NOMO-1 treated with dmso at 0.1 percent for 144 hours (cell line): Measurements from ENCODE around the gene NLGN1.

Experiments used
- DNase-seq: peaks from one replicate; lab custom pipeline; 2025; ENCODE audit not compliant: unreplicated experiment; lab: John Stamatoyannopoulos, UW

The NLGN1 gene

GRCh38 chr3:174060431-174060830 is 662.9 kb downstream of the NLGN1 start:
- DNase-seq: no peak

GRCh38 chr3:174061162-174061561 is 663.6 kb downstream of the NLGN1 start:
- no peak for DNase-seq

GRCh38 chr3:174061731-174062130 is 664.2 kb downstream of the NLGN1 start:
- no peak for DNase-seq

GRCh38 chr3:174062923-174063322 is 665.4 kb downstream of the NLGN1 start:
- DNase-seq: no peak

DNA sequence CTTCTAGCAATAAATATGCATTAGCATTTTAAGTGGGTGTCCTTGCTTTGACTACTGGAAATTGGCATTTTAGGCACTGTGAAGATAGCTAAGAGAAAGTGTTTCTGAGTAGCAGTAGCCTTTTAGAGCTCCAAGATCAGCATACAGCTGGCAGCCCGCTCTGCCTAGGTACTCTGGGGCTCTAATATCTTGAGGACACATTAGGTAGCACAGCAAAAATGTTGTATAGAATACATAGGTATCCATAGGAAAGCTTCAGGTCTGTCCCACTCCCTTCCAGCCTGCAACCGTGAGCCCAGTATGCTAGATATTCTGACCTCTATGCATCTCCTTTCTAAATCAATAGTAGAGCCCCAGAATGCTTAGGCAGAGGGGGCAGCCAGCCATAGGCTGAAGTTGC is 670.5 kb downstream of the NLGN1 start:
- no peak for DNase-seq

DNA sequence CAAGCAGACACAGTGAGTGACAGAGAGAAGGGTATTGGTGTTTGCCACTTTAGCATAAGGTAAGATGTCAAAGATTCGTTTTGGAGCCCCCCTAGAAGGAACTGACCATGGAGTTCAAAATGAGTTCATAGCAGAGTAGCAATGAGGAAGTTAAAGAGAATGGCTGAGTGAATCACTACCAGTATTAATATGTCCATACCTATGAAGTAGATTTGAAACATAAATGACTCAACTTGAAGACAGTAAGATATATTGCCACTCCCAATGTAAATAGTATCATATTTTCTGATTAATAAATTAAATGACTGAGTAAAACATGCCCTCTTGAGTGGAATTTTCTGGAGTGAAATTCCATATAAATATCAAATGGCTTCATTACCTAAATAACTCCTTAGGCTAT is 675.1 kb downstream of the NLGN1 start:
- no peak for DNase-seq

GRCh38 chr3:174083706-174084105 is 686.2 kb downstream of the NLGN1 start:
- no peak for DNase-seq

DNA sequence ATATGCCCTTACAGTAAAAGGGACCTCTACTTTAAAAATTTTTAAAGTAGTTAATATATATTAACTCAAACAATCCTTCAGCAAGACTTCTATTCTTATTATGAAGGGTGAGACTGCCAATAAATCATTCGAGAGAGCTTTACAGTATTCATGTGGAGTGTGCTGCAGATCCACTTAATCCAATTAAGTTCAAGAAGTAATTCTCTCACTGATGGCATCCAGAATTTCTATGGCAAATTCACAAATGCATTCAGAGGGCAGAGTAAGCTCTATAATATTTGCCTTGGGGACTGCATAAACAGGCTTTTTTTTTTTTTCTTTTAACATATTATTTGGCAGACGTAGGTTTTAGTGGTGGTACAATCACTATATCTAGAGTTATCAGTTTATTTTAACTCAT is 692.0 kb downstream of the NLGN1 start:
- no peak for DNase-seq

DNA sequence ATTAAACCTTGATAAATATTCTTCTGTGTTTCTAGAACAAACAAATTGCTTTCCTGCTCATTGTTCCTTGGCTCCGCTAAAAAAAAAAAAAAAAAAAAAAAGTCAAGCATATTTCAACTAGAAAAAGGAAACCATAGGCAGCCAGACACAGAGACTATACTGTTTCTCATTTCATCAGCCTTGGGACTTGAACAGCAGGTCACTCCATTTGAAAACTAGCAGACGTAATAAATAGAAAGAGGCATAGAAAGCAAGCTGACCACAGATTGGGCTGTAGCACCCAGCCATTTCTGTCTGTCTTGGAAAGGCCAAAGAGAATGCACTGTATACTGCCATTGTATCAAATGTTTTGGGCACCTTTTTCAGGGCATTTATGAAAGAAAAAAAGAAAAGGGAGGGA is 697.1 kb downstream of the NLGN1 start:
- DNase-seq: no peak

DNA sequence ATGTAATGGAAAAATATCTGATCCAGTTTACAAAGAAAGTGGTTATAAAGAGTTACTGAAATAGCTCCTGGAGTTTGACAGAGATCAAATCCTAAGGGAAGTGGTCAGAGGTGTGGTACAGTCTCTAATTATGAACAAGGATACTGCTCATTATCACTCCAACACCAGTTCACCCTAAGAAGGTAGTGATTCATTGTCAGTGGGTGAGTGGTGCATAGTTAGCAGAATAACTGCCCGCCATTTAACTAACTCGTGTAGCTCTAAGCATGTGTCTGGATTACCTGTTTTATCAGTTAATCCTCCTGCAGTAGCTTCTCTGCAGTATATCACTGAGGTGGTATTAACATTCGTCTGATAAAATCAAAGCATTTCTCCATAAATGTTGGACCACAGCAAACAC is 700.1 kb downstream of the NLGN1 start:
- no peak for DNase-seq

DNA sequence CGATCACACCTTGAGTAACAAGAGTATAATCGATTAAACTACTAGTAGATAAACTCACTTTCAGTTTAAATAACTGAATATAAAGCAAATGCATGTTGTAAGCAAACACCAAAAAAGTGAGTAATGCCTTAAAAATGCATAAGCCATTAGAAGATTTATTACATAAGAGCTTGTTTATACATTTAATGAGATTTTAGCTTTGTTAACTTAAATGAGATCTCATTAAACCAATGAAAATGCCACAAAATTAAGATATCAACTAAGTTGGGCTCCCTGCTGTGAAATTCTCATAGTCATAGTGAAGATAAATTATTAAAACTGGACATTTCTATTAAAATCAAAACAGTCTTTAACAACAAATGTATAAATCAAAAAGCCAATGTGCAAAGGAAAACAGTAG is 701.2 kb downstream of the NLGN1 start:
- no peak for DNase-seq

DNA sequence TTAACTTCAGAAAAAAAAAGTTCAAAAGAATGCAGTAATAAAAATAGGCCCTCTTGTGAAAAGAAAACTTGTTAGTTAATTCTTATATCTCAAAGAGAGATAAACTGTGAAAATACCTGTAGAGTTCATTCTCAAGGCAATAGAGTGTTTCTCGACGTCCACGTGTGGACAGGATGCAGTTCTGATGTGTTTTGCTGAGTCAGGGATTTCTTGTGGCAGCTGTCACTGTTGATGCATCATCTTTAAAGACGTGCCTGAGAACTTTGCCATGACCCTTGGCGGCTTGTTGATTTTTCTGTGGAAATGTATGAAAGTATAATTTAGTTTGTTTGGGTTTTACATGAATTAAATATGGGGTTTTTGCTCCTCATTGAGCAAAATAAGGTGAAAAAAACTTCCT is 702.2 kb downstream of the NLGN1 start:
- DNase-seq: no peak

DNA sequence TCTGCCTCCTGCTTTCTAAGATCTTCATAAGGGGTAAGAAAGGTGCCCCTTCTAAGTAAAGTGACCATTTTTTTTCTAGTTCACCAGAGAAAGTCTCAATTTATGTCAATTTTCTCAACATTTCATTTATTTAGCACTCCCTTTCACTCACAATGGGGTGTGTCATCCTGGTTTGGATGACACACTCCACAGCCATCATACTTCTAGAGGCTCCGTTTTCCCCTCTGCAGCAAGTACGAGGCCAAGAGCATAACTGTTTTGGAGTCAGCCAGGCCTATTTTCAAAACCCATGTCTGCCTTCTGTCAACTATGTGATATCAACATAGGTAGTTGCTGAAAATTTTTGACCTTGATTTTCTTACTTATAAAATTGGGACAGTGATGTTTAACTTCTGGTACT is 703.2 kb downstream of the NLGN1 start:
- no peak for DNase-seq

DNA sequence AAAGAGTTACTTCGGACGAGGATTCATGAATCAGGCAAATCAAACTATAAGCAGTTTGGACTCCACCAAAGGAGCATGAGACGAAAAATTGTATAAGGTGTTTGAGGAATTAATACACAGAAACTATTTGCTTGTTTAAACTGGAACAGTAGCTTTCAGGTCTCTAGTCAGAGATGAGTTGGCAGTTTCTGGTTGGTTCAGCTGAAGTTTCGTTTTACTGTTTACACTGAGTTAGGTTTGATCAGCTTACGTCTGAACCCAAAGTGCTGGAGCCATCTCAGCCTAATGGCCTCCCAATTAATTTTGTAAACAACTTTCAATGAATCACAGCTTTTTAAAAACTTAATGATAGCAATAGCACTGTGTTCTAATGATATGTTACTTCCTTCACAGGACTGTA is 703.7 kb downstream of the NLGN1 start:
- DNase-seq: no peak

GRCh38 chr3:174102274-174102673 is 704.7 kb downstream of the NLGN1 start:
- DNase-seq: no peak

DNA sequence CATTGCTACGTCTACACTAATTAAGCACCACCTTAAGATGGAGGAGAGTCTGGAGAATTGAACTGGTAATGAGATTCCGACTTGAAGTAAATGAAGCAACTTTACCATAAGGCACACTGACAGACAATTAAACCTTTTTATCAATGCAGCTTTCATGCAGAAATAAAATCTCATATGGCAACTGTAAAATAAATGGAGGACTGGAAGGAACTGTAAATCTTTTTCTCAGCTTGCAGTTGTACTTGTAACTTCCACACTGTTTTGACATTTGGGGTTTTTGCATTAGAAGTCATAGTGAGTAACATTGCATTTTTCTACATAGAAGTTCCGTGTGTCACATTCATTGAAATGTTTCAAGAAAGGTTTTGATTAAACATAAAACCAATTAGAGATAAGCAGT is 705.3 kb downstream of the NLGN1 start:
- DNase-seq: no peak

DNA sequence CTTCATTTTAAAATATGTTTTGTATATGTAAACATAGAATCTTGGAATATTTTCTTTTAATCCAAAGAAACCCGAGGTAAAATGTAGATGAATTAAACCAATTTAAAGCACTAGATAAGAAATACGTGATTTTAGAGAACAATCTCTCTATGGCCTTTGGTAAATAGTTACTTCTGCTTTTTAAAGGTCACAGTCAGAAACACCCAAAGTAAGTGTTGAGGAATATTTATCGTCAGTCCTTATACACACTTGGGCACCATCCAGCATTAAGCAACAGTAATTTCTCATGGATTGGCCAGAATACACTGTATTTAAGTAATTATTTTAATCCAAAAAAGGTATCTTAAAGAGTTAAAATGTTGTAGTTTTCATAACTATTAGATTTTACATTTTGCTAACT is 713.2 kb downstream of the NLGN1 start:
- no peak for DNase-seq

- DNase-seq: no peak
Observed at GRCh38 chr3:174111776-174112175, 714.2 kb downstream of the NLGN1 start.

DNA sequence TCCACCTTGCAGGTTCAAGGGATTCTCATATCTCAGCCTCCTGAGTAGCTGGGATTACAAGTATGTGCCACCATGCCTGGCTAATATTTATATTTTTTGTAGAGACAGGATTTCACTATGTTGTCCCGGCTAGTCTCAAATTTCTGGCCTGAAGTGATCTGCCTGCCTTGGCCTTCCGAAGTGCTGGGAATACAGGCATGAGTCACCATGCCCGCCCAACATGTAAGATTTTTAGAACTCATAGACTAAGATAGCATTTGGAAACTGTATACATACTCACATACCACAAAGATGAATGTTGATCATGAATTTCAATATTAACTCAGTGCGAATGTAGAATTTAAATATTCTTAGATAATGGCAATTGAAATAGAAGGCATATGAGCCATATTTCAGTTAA is 718.9 kb downstream of the NLGN1 start:
- DNase-seq: no peak

- no peak for DNase-seq
Observed at GRCh38 chr3:174120997-174121396, 723.5 kb downstream of the NLGN1 start.

- no peak for DNase-seq
Observed at GRCh38 chr3:174122411-174122810, 724.9 kb downstream of the NLGN1 start.

DNA sequence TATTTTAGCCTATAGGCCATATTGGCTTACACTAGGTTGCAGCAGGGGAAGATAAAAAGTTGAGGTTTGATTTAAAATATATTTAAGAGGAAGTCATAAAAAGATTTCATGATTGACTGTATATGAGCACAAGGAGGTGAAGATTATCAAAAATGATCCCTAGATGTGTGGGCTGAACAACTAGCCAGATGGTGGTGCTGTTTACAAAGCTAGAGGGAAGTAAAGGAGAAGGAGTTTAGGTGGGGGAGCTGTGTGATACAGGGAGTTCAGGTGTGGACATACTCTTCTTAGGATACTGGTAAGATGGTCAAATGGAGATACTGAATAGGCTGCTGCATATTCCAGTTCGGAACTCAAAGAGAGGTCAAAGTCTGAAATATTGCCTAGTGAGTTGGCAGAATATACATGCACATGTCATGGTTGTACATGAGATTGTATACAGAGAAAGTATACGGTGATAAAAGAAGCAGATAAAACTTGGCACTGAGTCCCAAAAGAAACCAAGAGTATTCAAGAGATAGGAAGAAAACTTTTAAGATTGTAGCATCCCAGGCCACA is 727.8 kb downstream of the NLGN1 start:
- DNase-seq: no peak

GRCh38 chr3:174126990-174127758 is 729.6 kb downstream of the NLGN1 start:
- DNase-seq: no peak
